Esophagus (tissue), 2 donors: ENCODE measurements around the gene ALPK1. TPM values are rescaled to one million over a fixed set of nuclear protein-coding genes. Genes with fewer than 3 reads are reported as not detected.
"Not testable (repeated sequence)": the region's sequence is repeated elsewhere in the genome, so short reads cannot be mapped to it uniquely, and the experiment has no call there.

Source experiments
- H3K27ac ChIP-seq, 2 donors: one replicate each; pipeline ENCODE4 v1.5.1; 2013; ENCODE audit warnings: low read depth in 2 of 2, mild to moderate bottlenecking in 2 of 2, inconsistent platforms in 1 of 2, low read length in 1 of 2, moderate library complexity in 1 of 2
- H3K27me3 ChIP-seq, 2 donors: one replicate each; pipeline ENCODE4 v1.6.1; 2013; ENCODE audit warnings: low read length in 2 of 2, control low read depth in 1 of 2, mild to moderate bottlenecking in 1 of 2; ENCODE audit not compliant: insufficient read depth in 2 of 2, control insufficient read depth in 1 of 2
- H3K36me3 ChIP-seq, 2 donors: one replicate each; pipeline ENCODE4 v1.6.1; 2013; ENCODE audit warnings: low read length in 1 of 2; ENCODE audit not compliant: control insufficient read depth in 2 of 2, insufficient read depth in 2 of 2
- H3K4me1 ChIP-seq, 2 donors: one replicate each; pipeline ENCODE4 v1.6.1; 2013; ENCODE audit warnings: low read length in 1 of 2; ENCODE audit not compliant: control insufficient read depth in 2 of 2, insufficient read depth in 2 of 2
- H3K4me3 ChIP-seq, 2 donors: one replicate each; pipeline ENCODE4 v1.5.1; 2013; ENCODE audit warnings: low read length in 2 of 2, mild to moderate bottlenecking in 2 of 2, low read depth in 1 of 2, moderate library complexity in 1 of 2
- H3K9me3 ChIP-seq, 2 donors: one replicate each; pipeline ENCODE4 v1.6.1; 2013; ENCODE audit warnings: mild to moderate bottlenecking in 2 of 2, low read depth in 1 of 2, low read length in 1 of 2, moderate library complexity in 1 of 2; ENCODE audit not compliant: control insufficient read depth in 2 of 2, insufficient read depth in 1 of 2
- WGBS, 2 donors: extraction: QIAGEN DNeasy Blood & Tissue Kit; methylation state at CpG; one replicate each; pipeline ENCODE4 v1.1.7; 2013; 5-methylcytosine and 5-hydroxymethylcytosine counted together
- polyA plus RNA-seq, 2 donors: library from polyadenylated mRNA; stranded (reverse); fragments of 200-250 nt; gene quantifications; one replicate each; pipeline ENCODE4 v1.2.3, GENCODE V29; 2013
- donor health status: healthy with polysubstance abuse.
- donor health status: Bipolar disorder and iron deficiency.

The ALPK1 gene
- polyA plus RNA-seq, 2 donors, result 4.2 to 6.3 TPM

DNA sequence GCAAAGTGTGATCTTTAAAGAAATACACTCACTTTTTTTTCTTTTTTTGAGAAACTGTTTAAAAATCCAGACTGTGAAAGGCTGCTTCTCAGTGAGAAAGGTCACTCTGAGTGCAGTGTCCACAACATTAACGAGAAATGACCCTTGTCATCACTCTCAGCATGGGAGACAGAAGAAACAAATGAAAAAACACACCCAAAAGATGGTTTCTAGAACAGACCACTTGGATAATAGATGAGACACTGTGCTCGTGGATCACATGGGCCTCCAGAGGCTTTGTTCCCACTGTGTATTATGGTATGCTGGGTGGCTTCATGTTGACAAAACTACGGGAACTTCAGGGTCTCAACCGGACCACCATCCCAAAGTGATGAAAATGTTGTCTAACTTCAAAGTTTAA, 153.9 kb downstream of the ALPK1 start:
- Histone ChIP-seq H3K27me3 (no peaks in the 10 kb centered on the region), H3K36me3 (no peaks in the 10 kb centered on the region), H3K9me3 (peaks cover 0 to 2% of the 10 kb centered on the region in 2 donors), H3K27ac (no peak overlapping the region), H3K4me1 (no peaks in the 10 kb centered on the region), H3K4me3 (no peak overlapping the region)
- WGBS, 2 donors, result 70 to 74% methylated on average over 4 of the region's 4 CpGs

DNA sequence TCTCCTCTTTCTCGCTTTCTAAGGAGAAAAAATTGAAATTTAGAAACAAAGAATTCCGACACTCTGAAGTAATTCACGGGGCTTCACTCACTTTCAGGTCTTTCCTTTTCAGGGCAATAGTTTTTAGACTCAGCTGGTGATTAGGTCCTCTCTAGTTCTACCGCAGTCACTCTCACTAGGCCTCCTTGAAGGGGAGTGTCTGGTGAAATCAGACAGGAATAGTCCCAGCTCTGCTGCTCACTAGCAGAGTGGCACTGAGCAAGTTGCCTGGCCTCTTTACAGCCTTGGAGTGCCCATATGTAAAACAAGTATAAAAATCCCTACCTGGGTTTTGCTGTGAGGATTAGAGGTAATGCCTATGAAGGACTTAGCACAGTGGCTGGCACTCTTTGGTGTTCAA, 154.7 kb downstream of the ALPK1 start:
- no peaks in the 10 kb centered on the region for H3K4me1 ChIP-seq
- H3K36me3 ChIP-seq, result no peaks in the 10 kb centered on the region
- H3K9me3 ChIP-seq, result peaks cover 0 to 2% of the 10 kb centered on the region in 2 donors
- H3K27ac ChIP-seq, result no peak overlapping the region
- H3K4me3 ChIP-seq, result no peak overlapping the region
- WGBS, 2 donors, result 75 to 76% methylated on average over 4 of the region's 4 CpGs
- H3K27me3 ChIP-seq, result no peaks in the 10 kb centered on the region

DNA sequence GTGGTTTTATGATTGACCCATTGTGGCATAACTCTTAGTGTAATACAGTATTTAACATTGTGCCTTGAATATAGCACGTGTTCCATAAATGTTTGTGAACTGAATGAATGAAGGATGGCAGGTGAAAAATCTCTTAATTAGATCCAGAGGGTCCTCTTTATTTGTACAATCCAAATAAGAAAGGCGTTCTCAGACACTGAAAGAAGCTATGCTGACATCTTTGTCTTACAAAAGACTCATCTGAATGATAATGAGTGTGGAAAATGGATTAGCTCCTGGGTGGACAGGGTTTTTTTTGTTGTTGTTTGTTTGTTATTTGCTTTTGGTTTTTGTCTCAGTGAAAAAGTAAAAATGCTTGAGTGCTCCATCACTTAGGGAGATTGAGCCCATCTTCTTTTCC, 156.2 kb downstream of the ALPK1 start:
- Histone ChIP-seq H3K27me3 (no peaks in the 10 kb centered on the region), H3K9me3 (peaks cover 0 to 2% of the 10 kb centered on the region in 2 donors), H3K4me1 (no peaks in the 10 kb centered on the region), H3K27ac (no peak overlapping the region), H3K4me3 (no peak overlapping the region), H3K36me3 (no peaks in the 10 kb centered on the region)
- 52 to 56% methylated on average over 2 of the region's 2 CpGs for WGBS, 2 donors

DNA sequence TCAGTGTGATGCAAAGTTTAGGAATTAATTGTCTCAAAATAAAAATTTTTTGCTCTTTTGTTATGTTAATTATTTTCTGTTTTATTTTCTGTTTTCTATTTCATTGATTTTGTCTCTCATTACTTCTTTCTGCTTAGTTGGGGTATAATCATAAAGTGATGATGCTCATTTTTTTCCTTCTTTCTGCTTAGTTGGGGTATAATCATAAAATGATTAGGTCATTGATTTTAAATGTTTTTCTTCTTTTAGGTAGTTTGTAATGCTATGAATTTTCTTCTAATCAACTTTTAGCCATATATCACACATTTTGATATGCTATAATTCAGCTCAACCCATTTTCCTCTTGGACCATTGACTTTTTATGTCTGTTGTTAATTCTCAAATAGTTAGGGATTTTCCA, 175.1 kb downstream of the ALPK1 start:
- Histone ChIP-seq H3K9me3 (no peaks in the 10 kb centered on the region), H3K36me3 (no peaks in the 10 kb centered on the region), H3K27ac (no peak overlapping the region), H3K4me3 (no peak overlapping the region), H3K4me1 (no peaks in the 10 kb centered on the region), H3K27me3 (no peaks in the 10 kb centered on the region)

DNA sequence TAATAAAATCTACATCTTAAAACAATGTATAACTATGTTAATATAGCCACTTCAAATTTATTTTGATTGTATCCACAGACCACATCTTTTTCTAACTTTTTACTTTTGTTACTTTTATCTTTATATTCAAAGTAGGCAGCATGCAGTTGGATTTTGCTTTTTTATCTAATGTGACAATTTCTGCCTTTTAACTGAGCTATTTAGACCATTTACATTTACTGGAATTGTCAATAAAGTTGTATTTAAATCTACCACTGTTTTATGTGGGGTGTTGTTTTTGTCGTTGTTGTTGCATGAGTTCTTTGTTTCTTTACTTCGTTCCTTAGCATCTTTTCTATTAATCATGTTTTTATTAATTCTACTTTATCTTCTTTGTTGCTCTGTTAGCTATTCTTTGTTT, 176.8 kb downstream of the ALPK1 start:
- Histone ChIP-seq H3K4me3 (no peak overlapping the region), H3K9me3 (no peaks in the 10 kb centered on the region), H3K36me3 (no peaks in the 10 kb centered on the region), H3K27ac (no peak overlapping the region), H3K4me1 (no peaks in the 10 kb centered on the region), H3K27me3 (no peaks in the 10 kb centered on the region)
- WGBS, 2 donors, result 91 to 92% methylated on average over 2 of the region's 2 CpGs

DNA sequence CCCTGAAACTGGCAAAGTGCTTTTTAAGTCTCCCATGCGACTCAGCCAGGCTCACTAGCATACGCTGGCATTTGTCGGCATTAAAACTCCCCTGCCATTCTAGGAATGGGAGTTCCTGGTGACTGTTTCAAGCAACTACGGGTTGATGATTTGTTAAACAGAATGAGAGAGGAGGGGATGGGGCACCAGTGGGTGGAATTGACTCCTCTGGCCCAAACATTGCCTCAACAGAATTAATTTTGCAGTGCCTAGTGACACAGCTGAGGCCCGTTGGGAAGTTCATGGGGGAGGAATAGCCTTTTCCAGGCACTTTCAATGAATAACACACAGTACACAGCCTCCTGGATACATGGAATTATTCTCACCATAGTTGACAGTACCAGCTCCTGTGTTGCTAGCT, 188.8 kb downstream of the ALPK1 start:
- H3K36me3 ChIP-seq, result no peaks in the 10 kb centered on the region
- no peak overlapping the region for H3K4me3 ChIP-seq
- H3K9me3 ChIP-seq, result no peaks in the 10 kb centered on the region
- no peaks in the 10 kb centered on the region for H3K4me1 ChIP-seq
- WGBS, 2 donors, result 72 to 76% methylated on average over 5 of the region's 5 CpGs
- no peak overlapping the region for H3K27ac ChIP-seq
- no peaks in the 10 kb centered on the region for H3K27me3 ChIP-seq

DNA sequence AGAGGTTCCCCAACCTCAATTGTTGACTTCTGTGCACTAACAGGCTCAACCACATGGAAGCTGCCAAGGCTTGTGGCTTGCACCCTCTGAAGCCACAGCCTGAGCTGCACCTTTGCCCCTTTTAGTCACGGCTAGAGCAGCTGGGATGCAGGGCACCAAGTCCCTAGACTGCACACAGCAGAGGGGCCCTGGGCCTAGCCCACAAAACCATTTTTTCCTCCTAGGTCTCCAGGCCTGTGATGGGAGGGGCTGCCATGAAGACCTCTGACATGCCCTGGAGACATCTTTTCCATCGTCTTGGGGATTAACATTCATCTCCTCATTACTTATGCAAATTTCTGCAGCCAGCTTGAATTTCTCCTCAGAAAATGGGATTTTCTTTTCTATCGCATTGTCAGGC, 193.6 kb downstream of the ALPK1 start:
- not testable (repeated sequence) for H3K27me3 ChIP-seq, H3K9me3 ChIP-seq, H3K4me1 ChIP-seq, H3K36me3 ChIP-seq, H3K4me3 ChIP-seq, H3K27ac ChIP-seq
- 81 to 85% methylated on average over 3 of the region's 3 CpGs for WGBS, 2 donors

Other genes starting within 250 kb of the ALPK1 start
- 1 to 10 TPM; 1.3 to 2.0 TPM for gene FAM241A, start 151.9 kb upstream of the ALPK1 start, polyA plus RNA-seq
- gene AP1AR, start 65.6 kb upstream of the ALPK1 start, polyA plus RNA-seq, result 10 to 100 TPM in 1 of 2 donors, 1 to 10 TPM in 1; 8.3 to 10.3 TPM
- gene TIFA, start 11.5 kb upstream of the ALPK1 start, polyA plus RNA-seq, result 1 to 10 TPM; 6.5 to 9.8 TPM
- not detected for gene NEUROG2, start 218.8 kb downstream of the ALPK1 start, polyA plus RNA-seq